Glomerular endothelial cell (primary cell): ENCODE results near the gene ETV6. TPM values are rescaled to one million over a fixed set of nuclear protein-coding genes. Genes with fewer than 3 reads are reported as not detected.
A peak's percentile ranks its signal among the peaks of the same experiment; 100 is the strongest.

Experiments used
- DNase-seq: peaks from one replicate; pipeline ENCODE4 v3.0.0-alpha.2; 2011; ENCODE audit warnings: low read depth, low spot score; ENCODE audit errors: extremely low read depth
- total RNA-seq: library from RNA; depleted of rRNA; stranded (reverse); fragments of >200 nt; gene quantifications from 2 replicates; pipeline ENCODE4 v1.2.3, GENCODE V29; 2015

ETV6 gene
- total RNA-seq, 1 donor from 2014 or later: 27.9 TPM

GRCh38 chr12:11794751-11795150, 145.3 kb downstream of the ETV6 start:
- DNase-seq: no peak

GRCh38 chr12:11795192-11795912, 145.9 kb downstream of the ETV6 start:
- no peak for DNase-seq

DNA sequence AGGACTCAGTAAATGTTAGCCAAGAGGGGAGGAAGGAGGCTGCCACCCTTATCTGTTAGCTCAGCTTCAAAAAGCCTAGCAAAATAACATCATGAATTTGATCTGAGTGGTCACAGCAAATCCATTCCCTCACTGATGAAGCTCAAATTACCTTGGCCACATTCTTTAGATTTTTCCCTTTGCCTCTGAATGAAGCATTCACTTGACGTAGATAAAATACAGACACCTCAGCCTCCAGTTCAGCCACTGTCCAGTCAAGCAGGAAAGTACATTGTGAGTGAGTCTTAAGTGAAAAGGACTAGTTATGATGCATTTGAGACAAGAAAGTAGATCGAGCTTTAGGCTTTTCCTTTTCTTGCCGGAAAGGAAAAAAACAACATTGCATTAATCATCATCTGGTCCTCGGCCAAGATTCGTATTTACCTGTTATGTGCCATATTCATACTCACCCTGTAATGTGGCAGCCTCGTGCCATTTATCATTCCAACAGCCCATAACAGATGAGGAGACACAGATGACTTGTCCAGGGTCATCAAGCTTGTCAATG, 146.5 kb downstream of the ETV6 start:
- peak; percentile 75 for DNase-seq

GRCh38 chr12:11797317-11797913, 147.9 kb downstream of the ETV6 start:
- no peak for DNase-seq

GRCh38 chr12:11798006-11798708, 148.7 kb downstream of the ETV6 start:
- DNase-seq: no peak

DNA sequence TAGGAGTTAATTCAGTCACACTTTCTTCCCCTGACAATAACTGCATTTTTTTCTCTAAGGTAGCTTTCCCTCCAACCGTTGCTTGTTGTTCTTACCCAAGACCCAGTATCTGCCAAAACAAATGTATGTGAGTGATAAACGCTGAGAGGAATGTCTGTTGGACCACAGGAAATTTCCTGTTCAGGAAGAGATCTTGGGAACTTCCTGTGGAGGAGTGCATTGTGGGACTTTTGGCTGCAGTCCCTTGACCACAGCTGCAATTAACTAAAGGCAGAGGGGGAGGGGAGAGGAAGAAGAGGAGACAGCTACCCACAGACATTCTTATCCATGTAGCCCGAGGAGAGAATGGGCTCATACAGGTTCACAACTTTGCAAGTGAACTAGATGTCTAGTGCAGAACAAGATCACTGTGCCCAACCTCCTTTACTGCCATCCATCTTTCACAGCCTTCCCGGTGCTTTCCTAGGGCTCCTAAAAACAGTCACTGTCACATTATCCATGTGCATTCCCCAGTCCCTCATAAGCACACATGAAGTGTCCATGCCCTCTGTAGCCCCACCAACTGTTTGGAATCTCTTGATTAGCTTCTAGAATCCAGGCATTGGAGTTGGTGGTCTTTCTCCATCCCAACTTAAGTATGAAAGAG, 149.5 kb downstream of the ETV6 start:
- DNase-seq: peak; percentile 94

DNA sequence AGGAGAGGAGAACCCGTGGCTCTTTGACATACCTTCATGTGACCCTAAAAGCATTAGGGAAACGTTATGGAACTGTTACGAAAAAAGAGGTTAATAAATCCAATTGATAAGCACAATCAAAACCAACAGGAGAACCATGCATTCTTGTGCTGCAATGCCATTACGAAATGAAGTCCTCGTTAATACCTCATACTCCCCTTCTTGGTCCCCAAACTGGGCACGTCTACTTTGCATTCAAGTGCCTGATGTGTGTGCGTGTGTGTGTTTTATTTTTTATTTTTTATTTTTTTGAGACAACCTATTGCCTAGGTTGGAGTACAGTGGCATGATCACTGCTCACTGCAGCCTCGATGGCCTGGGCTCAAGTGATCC, 150.0 kb downstream of the ETV6 start:
- DNase-seq: no peak

DNA sequence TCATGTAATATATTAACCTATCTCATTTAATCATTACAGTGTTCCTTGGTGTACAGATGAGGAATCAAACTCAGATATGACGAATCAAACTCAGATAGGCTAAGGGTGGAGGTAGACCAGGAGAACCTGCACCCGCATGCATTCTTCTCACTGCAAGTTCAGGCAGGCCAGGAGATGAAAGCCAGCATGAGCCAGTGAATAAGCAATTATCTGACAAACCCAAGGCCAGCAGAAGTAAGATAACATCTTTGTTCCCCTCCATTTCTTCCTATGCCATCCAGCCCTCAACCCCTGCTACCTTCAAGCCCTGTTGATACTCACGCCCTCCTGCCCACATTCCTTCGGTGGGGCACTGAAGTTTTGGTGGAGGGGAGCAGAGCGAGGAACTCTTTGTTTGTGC, 152.2 kb downstream of the ETV6 start:
- no peak for DNase-seq

DNA sequence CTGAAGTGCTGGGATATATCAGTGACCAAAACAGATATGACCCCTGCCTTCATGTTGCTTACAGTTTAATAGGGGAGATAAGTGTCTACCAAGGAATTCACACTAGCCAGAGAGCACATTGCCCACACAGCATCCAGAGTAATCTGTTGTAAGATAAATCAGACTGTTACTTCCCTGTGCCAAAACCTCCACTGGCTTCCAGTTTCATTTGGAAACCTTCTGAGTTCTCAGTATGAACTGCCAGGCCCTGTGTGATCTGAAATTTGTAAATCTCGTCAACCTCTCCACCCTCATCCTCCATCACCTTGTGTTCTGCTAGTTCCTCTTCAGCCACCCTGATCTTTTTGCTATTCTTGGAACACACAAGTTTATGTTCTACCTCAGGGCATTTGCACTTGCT, 154.7 kb downstream of the ETV6 start:
- no peak for DNase-seq

DNA sequence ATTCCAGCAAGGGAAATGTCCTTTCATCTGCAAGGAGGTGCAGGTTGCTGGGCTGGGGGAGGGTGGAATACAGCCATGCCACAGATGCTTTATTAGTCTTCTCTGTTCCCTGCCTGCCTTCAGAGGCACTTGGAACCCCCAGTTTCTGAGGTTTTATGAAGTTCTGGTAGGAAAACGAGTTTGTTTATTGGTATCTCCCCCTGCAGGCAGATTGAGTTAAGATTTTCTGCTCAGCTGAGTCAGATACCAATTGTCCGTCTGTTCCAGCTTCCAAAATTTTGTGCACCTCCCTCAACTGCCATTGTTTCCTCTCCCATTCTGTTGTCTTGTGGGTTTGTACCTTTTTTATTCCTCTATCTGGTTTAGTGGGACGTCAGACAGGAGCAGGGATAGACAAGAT, 155.6 kb downstream of the ETV6 start:
- no peak for DNase-seq

GRCh38 chr12:11805680-11806079, 156.2 kb downstream of the ETV6 start:
- no peak for DNase-seq

DNA sequence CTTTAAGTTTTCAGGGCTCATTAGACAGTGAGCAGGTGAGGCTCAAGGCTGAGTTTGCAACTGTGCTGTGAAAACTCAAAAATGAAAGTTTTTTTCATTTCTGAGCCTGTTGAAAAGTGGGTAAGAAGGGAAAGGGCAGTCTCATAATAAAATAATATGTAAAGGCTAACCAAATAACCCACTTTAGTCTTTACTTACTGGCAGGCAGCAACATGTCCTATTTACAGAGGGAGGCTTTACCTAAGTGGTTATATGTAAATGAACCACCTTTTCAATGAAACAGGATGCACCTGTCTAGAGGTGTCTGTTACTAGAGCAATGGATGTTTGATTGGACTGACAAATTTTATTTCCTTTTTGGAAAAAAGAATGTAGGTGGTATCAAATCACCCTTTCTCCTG, 158.0 kb downstream of the ETV6 start:
- no peak for DNase-seq

DNA sequence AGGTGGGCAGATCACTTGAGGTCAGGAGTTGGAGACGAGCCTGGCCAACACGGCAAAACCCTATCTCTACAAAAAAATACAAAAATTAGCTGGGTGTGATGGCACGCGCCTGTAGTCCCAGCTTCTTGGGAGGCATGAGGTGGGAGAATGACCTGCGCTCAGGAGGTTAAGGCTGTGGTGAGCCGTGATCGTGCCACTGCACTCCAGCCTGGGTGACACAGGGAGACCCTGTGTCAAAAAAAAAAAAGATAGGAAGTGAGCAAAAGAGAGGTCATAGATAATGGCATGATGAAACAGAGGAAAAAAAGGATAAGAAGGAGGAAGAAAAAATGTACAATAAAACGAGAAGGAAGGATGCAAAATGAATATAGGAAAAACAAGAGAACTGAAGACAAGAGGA, 159.5 kb downstream of the ETV6 start:
- no peak for DNase-seq

GRCh38 chr12:11810206-11810545, 160.7 kb downstream of the ETV6 start:
- DNase-seq: no peak

- DNase-seq: no peak
Observed at GRCh38 chr12:11811008-11811407, 161.5 kb downstream of the ETV6 start.

GRCh38 chr12:11812241-11812585, 162.7 kb downstream of the ETV6 start:
- no peak for DNase-seq

DNA sequence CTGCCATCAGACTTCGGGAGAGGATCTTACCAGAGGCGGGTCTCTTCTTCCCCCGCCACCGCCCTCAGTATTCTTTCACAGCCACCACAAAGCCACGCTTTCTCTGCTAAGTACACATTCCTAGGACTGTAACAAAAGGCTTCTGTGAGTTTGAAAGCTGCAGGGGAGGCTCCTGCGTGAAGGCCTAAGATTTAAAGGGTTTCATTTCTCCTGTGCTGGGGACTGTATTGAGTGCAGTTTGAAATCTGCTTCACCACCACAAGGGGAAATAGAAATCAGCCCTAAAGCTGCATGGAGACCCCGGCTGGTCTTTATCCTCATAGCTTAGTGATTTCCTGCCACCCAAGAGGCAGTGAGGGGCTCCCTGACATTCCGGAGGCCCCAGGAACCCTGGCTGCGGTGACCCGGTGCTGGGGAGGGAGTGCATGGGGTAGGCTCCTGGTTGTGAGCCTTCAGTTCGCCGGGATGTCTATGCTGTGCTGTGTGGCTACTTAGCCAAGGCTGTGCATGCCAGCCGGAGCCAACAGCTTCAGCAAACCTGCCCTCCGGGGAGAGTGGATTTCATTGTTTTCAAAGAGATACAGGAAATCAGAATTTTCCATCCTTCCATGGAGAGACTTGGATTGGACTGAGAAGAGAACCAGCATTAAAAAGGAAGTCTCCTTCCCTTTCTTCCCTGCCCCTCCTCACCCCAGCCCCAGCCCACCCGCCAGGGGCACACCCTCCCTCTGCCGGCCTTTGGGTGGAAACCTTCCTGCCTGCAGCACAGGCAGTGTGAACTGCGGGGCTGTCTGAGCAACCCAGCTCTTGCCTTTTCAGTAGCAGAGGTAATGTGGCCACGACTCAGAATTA, 163.3 kb downstream of the ETV6 start:
- DNase-seq: no peak

GRCh38 chr12:11813438-11813813, 164.0 kb downstream of the ETV6 start:
- no peak for DNase-seq

- DNase-seq: no peak
Observed at GRCh38 chr12:11814374-11814773, 164.9 kb downstream of the ETV6 start.

- DNase-seq: no peak
Observed at GRCh38 chr12:11815397-11815796, 165.9 kb downstream of the ETV6 start.

DNA sequence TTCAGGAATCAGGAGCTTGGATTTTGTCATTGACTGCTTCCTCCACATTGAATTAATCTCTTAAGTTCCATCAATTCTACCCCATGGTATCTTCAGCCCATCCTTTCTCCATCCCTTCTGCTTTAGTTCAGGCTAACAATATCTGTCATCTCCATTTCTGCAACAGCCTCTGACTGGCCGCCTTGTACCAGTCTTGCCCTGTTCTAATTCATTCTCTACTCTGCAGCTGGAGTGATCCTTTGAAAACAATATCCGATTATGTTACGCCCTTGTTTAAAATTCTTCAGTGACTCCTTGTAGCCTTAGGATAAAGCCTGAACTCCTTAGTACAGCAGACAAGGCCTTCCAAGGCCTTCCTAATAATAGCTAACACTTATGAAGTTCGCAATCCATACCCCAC, 170.2 kb downstream of the ETV6 start:
- DNase-seq: no peak
